BJ (cell line): Measurements from ENCODE around the gene GPSM1. TPM values are rescaled to one million over a fixed set of nuclear protein-coding genes. Genes with fewer than 3 reads are reported as not detected.

Experiments used
- CTCF ChIA-PET: fragments of 350-600 bp; formaldehyde crosslinking; extraction: SDS; loops from one replicate; lab custom pipeline; 2021; ENCODE audit warnings: antibody characterized with exemption, inconsistent platforms; lab: Yijun Ruan, JAX
- POLR2A ChIA-PET: fragments of 300-600 bp; sonication (Branson Sonifier 250); formaldehyde crosslinking; extraction: SDS; loops from one replicate; lab custom pipeline; 2021; ENCODE audit warnings: antibody characterized with exemption; lab: Charles Lee
- DNase-seq: peaks from one replicate; pipeline ENCODE4 v3.0.0-alpha.2; 2011; ENCODE audit warnings: low read depth
- H3K27me3 ChIP-seq: 2 replicates; pipeline ENCODE4 v1.6.0; 2011; ENCODE audit warnings: low read length; ENCODE audit not compliant: control insufficient read depth, insufficient read depth
- H3K36me3 ChIP-seq: 2 replicates; pipeline ENCODE4 v1.5.1; 2011; ENCODE audit warnings: low read length; ENCODE audit not compliant: control insufficient read depth, insufficient read depth
- H3K4me3 ChIP-seq: 2 replicates; pipeline ENCODE4 v1.5.1; 2011; ENCODE audit warnings: low read depth, mild to moderate bottlenecking, control low read depth, low read length
- CTCF ChIP-seq: IDR thresholded peaks from 2 replicates; pipeline ENCODE4 v1.5.1; 2011; ENCODE audit warnings: low read depth, mild to moderate bottlenecking, control low read depth, inconsistent platforms, low read length, moderate library complexity; ENCODE audit not compliant: insufficient read depth
- polyA plus RNA-seq: library from polyadenylated mRNA; depleted of rRNA; stranded (reverse); fragments of >200 nt; gene quantifications from 2 replicates; pipeline ENCODE4 v1.2.3, GENCODE V29; 2011

GPSM1 gene
- polyA plus RNA-seq, 1 experiment: 33.1 TPM

GRCh38 chr9:136331556-136332481, 4.5 kb downstream of the GPSM1 start:
- Histone ChIP-seq H3K4me3 (no peak overlapping the region), H3K27me3 (no peaks in the 10 kb centered on the region), H3K36me3 (peaks cover 28% of the 10 kb centered on the region)
- no peak for DNase-seq
- TF ChIP-seq CTCF: no peak
- CTCF ChIA-PET: no interaction called here
- POLR2A ChIA-PET: no interaction called here

GRCh38 chr9:136332482-136332983, 5.2 kb downstream of the GPSM1 start:
- no peak for DNase-seq
- Histone ChIP-seq H3K36me3 (peaks cover 35% of the 10 kb centered on the region), H3K27me3 (no peaks in the 10 kb centered on the region), H3K4me3 (no peak overlapping the region)
- ChIA-PET CTCF (interaction anchor here (1.0 kb wide), 1 partner anchor 9 kb away, joined by 3 read pairs; no protein-coding TSS in a partner anchor), POLR2A (no interaction called here)
- TF ChIP-seq CTCF: no peak

GRCh38 chr9:136333045-136333444, 5.7 kb downstream of the GPSM1 start:
- TF ChIP-seq CTCF: no peak
- no peak overlapping the region for H3K4me3 ChIP-seq
- ChIA-PET CTCF (interaction anchor here (1.0 kb wide), 1 partner anchor 9 kb away, joined by 3 read pairs; no protein-coding TSS in a partner anchor), POLR2A (no interaction called here)
- peaks cover 39% of the 10 kb centered on the region for H3K36me3 ChIP-seq
- no peak for DNase-seq
- H3K27me3 ChIP-seq: no peaks in the 10 kb centered on the region

- no peak for DNase-seq
- no peak for TF ChIP-seq CTCF
- H3K27me3 ChIP-seq: no peaks in the 10 kb centered on the region
- CTCF ChIA-PET: interaction anchor here (1.0 kb wide), 1 partner anchor 9 kb away, joined by 3 read pairs; no protein-coding TSS in a partner anchor
- POLR2A ChIA-PET: no interaction called here
- no peak overlapping the region for H3K4me3 ChIP-seq
- peaks cover 44% of the 10 kb centered on the region for H3K36me3 ChIP-seq
Measured at GRCh38 chr9:136333486-136333885, 6.1 kb downstream of the GPSM1 start.

GRCh38 chr9:136334541-136334940, 7.2 kb downstream of the GPSM1 start:
- Histone ChIP-seq H3K4me3 (no peak overlapping the region), H3K27me3 (no peaks in the 10 kb centered on the region), H3K36me3 (peaks cover 47% of the 10 kb centered on the region)
- CTCF ChIA-PET: interaction anchor here (1.2 kb wide), 1 partner anchor 28 kb away, joined by 3 read pairs; no protein-coding TSS in a partner anchor
- DNase-seq: no peak
- POLR2A ChIA-PET: no interaction called here
- no peak for TF ChIP-seq CTCF
